Choroid plexus epithelial cell (primary cell): ENCODE measurements around the gene DUOXA2.

ENCODE experiments used
- DNase-seq: peaks from one replicate; pipeline ENCODE4 v3.0.0-alpha.2; 2010; ENCODE audit warnings: low read depth
- H3K4me3 ChIP-seq: 2 replicates; pipeline ENCODE4 v1.5.1; 2011; ENCODE audit warnings: low read depth, mild to moderate bottlenecking, control low read depth, low read length, moderate library complexity
- CTCF ChIP-seq: conservative IDR thresholded peaks from 2 replicates; pipeline ENCODE4 v1.5.1; 2011; ENCODE audit warnings: low read depth, mild to moderate bottlenecking, control low read depth, inconsistent platforms, low read length, moderate library complexity

DUOXA2 gene

GRCh38 chr15:45084163-45084562 lies 30.0 kb upstream of the DUOXA2 start:
- DNase-seq = no peak
- TF ChIP-seq CTCF = no peak
- no peak overlapping the region for H3K4me3 ChIP-seq

GRCh38 chr15:45087513-45087912 lies 26.6 kb upstream of the DUOXA2 start:
- no peak overlapping the region for H3K4me3 ChIP-seq
- TF ChIP-seq CTCF = no peak
- DNase-seq = no peak

GRCh38 chr15:45088801-45089711 lies 25.1 kb upstream of the DUOXA2 start:
- TF ChIP-seq CTCF = no peak
- no peak overlapping the region for H3K4me3 ChIP-seq
- DNase-seq = no peak

- no peak overlapping the region for H3K4me3 ChIP-seq
- no peak for DNase-seq
- TF ChIP-seq CTCF = no peak
Measured at GRCh38 chr15:45089712-45090373, 24.3 kb upstream of the DUOXA2 start.

DNA sequence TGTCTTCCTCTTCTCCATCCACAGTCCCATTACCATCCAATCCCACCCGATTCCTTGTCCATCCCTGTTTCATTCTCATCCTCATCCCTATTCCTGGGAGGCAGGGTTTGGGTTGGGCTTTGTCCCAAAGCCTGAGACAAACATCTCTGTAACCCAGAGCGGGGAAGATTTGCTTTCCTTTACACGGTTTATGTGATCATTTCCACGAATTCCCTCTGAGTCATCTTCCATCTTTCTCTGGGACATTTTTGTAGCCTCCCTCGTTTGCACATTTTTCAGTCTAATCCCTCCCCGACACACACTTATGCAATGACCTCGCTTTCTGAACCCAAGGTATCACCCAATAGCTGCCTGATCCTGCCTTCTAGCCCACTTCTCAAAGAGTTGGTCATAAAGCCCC lies 23.0 kb upstream of the DUOXA2 start:
- DNase-seq = peak; percentile 40
- TF ChIP-seq CTCF = no peak
- H3K4me3 ChIP-seq = no peak overlapping the region

- no peak overlapping the region for H3K4me3 ChIP-seq
- no peak for DNase-seq
- no peak for TF ChIP-seq CTCF
Measured at GRCh38 chr15:45091576-45091975, 22.6 kb upstream of the DUOXA2 start.

- no peak for TF ChIP-seq CTCF
- H3K4me3 ChIP-seq = no peak overlapping the region
Measured at GRCh38 chr15:45093013-45093412, 21.1 kb upstream of the DUOXA2 start.

More at GRCh38 chr15:45093013-45093412, 21.1 kb upstream of the DUOXA2 start:
- no peak for DNase-seq
